HUES64 (cell line): ENCODE results near the gene CYP4F8.

Source experiments
- H3K27ac ChIP-seq: 2 replicates; pipeline ENCODE4 v1.7.0; 2013; ENCODE audit warnings: low read depth, low read length, inconsistent platforms
- H3K27me3 ChIP-seq: 2 replicates; pipeline ENCODE4 v1.6.1; 2013; ENCODE audit warnings: mild to moderate bottlenecking, low read length; ENCODE audit not compliant: insufficient read depth
- H3K36me3 ChIP-seq: 2 replicates; pipeline ENCODE4 v1.6.1; 2013; ENCODE audit warnings: mild to moderate bottlenecking, low read length; ENCODE audit not compliant: insufficient read depth
- H3K4me1 ChIP-seq: 2 replicates; pipeline ENCODE4 v1.6.1; 2013; ENCODE audit warnings: mild to moderate bottlenecking, low read length, moderate library complexity; ENCODE audit not compliant: insufficient read depth
- H3K4me3 ChIP-seq: 2 replicates; pipeline ENCODE4 v1.5.1; 2013; ENCODE audit warnings: mild to moderate bottlenecking, low read length, moderate library complexity
- H3K9ac ChIP-seq: 2 replicates; pipeline ENCODE4 v1.6.1; 2013; ENCODE audit warnings: mild to moderate bottlenecking, low read depth, low read length
- H3K9me3 ChIP-seq: 2 replicates; pipeline ENCODE4 v1.6.1; 2013; ENCODE audit warnings: low read depth, low read length; ENCODE audit not compliant: insufficient read depth
- WGBS: fragments of 150-250, 120-280 bp; methylation state at CpG from one replicate; pipeline ENCODE4 v1.1.7; 2013; ENCODE audit warnings: missing lambda C conversion rate; 5-methylcytosine and 5-hydroxymethylcytosine counted together

CYP4F8 gene

DNA sequence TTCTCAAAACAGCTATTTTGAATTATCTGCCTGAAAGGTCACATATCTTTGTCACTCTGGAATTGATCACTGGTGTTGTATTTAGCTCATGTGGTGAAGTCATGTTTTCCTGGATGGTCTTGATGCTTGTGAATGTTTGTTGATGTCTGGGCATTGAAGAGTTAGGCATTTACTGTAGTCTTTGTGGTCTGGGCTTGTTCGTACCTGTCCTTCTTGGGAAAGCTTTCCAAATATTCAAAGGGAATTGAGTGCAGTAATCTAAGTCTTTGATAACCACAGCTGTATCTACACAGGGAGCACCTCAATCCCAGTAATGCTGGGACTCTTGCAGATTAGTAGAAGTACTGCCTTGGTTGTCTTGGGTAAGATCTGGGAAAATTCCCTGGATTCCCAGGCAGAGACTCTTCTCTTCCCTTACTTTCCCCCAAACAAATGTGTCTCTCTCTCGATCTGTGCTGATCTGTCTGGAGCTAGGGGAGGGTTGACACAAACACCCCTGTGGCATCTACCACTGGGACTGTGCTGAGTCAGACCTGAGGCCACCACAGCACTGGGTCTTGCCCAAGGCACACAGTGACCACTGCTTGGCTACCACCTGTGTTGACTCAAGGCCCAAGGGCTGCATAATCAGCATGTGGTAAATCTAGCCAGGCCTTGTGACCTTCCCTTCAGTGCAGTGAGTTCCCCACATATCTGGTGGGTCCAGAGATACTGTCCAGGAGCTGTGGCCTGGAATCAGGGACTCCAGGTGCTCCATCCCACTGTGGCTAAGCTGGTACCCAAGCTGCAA lies 20.2 kb downstream of the CYP4F8 start:
- no peak overlapping the region for H3K27ac ChIP-seq
- H3K9ac ChIP-seq = no peak overlapping the region
- no peak overlapping the region for H3K4me3 ChIP-seq
- no peaks in the 10 kb centered on the region for H3K36me3 ChIP-seq
- WGBS = 81% methylated on average over 2 of the region's 2 CpGs
- no peaks in the 10 kb centered on the region for H3K27me3 ChIP-seq
- peaks cover 86% of the 10 kb centered on the region for H3K9me3 ChIP-seq
- H3K4me1 ChIP-seq = no peaks in the 10 kb centered on the region

DNA sequence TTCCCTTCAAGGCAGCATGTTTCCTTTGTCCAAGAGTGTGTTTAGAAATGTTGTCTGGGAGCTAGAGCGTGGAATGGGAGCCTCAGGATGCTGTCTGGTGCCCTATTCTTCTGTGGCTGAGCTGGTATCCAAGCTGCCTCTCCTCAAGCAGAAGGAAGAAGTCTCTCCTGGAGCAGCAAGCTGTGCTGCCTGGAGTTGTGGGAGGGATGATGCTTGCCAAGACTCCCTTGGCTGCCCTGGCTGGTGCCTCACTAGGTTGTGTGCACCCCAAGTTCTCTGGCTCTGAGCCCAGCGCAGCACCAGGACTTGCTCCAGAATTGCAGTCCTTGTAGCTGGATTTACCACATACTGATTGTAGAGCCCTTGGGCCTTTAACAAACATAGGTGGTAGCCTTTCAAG lies 21.0 kb downstream of the CYP4F8 start:
- Histone ChIP-seq H3K27me3 (no peaks in the 10 kb centered on the region), H3K36me3 (no peaks in the 10 kb centered on the region), H3K9ac (no peak overlapping the region), H3K4me1 (no peaks in the 10 kb centered on the region), H3K4me3 (no peak overlapping the region), H3K9me3 (peaks cover 86% of the 10 kb centered on the region), H3K27ac (no peak overlapping the region)
- WGBS = 80% methylated on average over 2 of the region's 2 CpGs

DNA sequence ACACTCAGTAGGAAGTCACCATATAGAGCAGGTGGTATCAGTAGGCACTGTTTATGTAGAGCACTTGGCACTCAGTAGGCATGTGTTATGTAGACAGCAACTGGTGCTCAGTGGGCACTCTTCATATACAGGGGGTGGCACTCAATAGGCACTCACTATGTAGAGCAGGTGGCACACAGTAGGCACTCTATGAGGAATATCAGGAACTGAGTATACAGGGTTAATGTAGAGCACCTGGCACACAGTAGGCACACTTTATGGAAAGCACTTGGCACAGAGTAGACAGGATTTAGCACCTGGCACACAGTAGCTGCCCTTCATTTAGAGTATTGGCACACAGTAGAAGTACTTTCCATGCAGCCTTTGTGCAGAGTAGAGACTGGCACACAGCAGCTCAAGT lies 24.6 kb downstream of the CYP4F8 start:
- Histone ChIP-seq H3K27ac (no peak overlapping the region), H3K9me3 (peaks cover 89% of the 10 kb centered on the region), H3K4me3 (no peak overlapping the region), H3K4me1 (no peaks in the 10 kb centered on the region), H3K9ac (no peak overlapping the region), H3K27me3 (no peaks in the 10 kb centered on the region), H3K36me3 (no peaks in the 10 kb centered on the region)

DNA sequence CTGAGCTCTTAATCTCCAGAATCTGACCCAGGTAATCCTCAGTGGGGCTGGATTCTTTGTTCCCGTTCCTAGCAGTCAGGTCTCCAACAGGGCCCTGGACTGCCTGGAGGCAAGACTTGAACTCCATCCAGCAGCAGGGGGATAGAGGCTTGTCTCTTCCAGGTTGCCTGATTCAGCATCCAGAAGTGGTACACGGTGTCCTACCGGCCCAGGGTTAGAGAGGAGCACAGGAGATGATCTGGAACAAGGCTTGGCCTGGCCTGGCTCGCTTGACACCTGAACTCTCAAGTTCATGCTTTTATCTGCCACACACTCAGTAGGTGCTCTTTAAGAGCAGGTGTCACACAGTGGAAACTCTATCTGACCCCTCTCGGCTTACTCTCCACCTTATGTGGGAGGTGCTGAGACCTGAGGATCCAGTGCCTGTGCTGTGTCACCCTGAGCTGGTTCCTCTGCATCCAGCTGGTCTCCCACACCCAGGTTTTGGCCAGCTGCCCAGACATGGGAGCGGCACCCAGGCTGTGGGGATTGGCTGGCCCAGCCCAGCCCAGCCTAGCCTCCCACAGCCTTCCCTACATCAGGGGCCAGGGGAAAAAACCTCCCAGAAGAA lies 25.4 kb downstream of the CYP4F8 start, which contains the start of gene CYP4F3:
TSS of gene CYP4F3 (plus strand) at position 604 of the 610 bp plus-strand sequence. CDS start 519 bp downstream, outside the sequence.
- no peaks in the 10 kb centered on the region for H3K27me3 ChIP-seq
- H3K9ac ChIP-seq = no peak within 1 kb of the TSS
- 72% methylated on average over 6 of the region's 6 CpGs for WGBS

DNA sequence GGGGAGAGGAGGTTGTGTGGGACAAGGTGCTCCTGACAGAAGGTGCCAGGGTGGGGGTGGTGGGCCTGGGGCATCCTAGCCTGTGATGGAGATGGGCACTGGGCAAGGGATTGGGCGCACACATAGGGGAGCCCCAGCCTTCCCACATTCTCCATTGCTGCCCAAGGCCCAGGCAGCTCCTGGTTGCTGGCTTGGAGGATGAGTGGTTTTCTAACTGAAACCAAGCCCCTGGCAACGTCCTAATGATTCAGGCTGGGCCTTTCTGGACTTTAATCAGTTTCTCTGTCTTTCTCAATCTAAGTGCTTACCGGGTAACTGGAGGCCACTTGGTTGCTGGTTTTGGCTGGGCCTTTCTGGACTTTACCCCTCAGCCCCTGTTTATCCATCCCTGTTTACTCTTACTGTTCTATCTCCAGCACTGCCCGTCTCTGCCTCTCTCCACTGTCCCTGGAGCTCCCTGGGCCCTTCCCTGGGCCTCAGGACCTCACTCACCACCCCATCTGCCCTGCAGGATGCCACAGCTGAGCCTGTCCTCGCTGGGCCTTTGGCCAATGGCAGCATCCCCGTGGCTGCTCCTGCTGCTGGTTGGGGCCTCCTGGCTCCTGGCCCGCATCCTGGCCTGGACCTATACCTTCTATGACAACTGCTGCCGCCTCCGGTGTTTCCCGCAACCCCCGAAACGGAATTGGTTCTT lies 26.0 kb downstream of the CYP4F8 start:
- WGBS = 68% methylated on average over 12 of the region's 12 CpGs
- no peaks in the 10 kb centered on the region for H3K36me3 ChIP-seq
- H3K27me3 ChIP-seq = no peaks in the 10 kb centered on the region
- peaks cover 89% of the 10 kb centered on the region for H3K9me3 ChIP-seq
- no peak overlapping the region for H3K4me3 ChIP-seq
- no peak overlapping the region for H3K9ac ChIP-seq
- no peak overlapping the region for H3K27ac ChIP-seq
- no peaks in the 10 kb centered on the region for H3K4me1 ChIP-seq

More for the DNA sequence above, 25.4 kb downstream of the CYP4F8 start, which contains the start of gene CYP4F3:
- no peaks in the 10 kb centered on the region for H3K36me3 ChIP-seq
- H3K4me1 ChIP-seq = no peaks in the 10 kb centered on the region
- H3K4me3 ChIP-seq = no peak within 1 kb of the TSS
- no peak within 1 kb of the TSS for H3K27ac ChIP-seq
- peaks cover 89% of the 10 kb centered on the region for H3K9me3 ChIP-seq

GRCh38 chr19:15641901-15642491 lies 27.0 kb downstream of the CYP4F8 start:
- WGBS = 77% methylated on average over 5 of the region's 5 CpGs
- H3K36me3 ChIP-seq = no peaks in the 10 kb centered on the region
- no peaks in the 10 kb centered on the region for H3K27me3 ChIP-seq
- no peak overlapping the region for H3K27ac ChIP-seq
- peaks cover 93% of the 10 kb centered on the region for H3K9me3 ChIP-seq
- no peaks in the 10 kb centered on the region for H3K4me1 ChIP-seq
- no peak overlapping the region for H3K4me3 ChIP-seq
- no peak overlapping the region for H3K9ac ChIP-seq

DNA sequence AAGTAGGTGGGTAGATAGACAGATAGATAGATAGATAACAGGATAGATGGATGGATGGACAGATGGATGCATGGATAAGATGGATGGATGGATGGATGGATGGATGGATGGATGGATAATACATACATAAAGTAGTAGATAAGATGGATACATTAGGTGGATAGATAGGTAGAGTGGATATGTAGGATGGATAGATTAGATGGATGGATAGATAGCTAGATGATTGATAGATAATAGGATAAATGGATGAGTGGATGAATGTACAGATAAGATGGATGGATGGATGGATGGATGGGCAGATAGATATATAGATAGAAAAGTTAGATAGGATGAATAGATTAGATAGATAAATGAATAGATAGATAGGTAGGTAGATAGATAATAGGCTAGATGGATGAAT lies 27.8 kb downstream of the CYP4F8 start:
- peaks cover 93% of the 10 kb centered on the region for H3K9me3 ChIP-seq
- H3K4me1 ChIP-seq = no peaks in the 10 kb centered on the region
- H3K27me3 ChIP-seq = no peaks in the 10 kb centered on the region
- H3K27ac ChIP-seq = no peak overlapping the region
- H3K9ac ChIP-seq = no peak overlapping the region
- no peaks in the 10 kb centered on the region for H3K36me3 ChIP-seq
- H3K4me3 ChIP-seq = no peak overlapping the region

- no peak overlapping the region for H3K4me3 ChIP-seq
- H3K27ac ChIP-seq = no peak overlapping the region
- no peaks in the 10 kb centered on the region for H3K27me3 ChIP-seq
- H3K9ac ChIP-seq = no peak overlapping the region
- WGBS = 75% methylated on average over 3 of the region's 3 CpGs
- H3K9me3 ChIP-seq = peaks cover 92% of the 10 kb centered on the region
- H3K36me3 ChIP-seq = no peaks in the 10 kb centered on the region
- no peaks in the 10 kb centered on the region for H3K4me1 ChIP-seq
Observed at GRCh38 chr19:15643387-15643786, 28.4 kb downstream of the CYP4F8 start.

DNA sequence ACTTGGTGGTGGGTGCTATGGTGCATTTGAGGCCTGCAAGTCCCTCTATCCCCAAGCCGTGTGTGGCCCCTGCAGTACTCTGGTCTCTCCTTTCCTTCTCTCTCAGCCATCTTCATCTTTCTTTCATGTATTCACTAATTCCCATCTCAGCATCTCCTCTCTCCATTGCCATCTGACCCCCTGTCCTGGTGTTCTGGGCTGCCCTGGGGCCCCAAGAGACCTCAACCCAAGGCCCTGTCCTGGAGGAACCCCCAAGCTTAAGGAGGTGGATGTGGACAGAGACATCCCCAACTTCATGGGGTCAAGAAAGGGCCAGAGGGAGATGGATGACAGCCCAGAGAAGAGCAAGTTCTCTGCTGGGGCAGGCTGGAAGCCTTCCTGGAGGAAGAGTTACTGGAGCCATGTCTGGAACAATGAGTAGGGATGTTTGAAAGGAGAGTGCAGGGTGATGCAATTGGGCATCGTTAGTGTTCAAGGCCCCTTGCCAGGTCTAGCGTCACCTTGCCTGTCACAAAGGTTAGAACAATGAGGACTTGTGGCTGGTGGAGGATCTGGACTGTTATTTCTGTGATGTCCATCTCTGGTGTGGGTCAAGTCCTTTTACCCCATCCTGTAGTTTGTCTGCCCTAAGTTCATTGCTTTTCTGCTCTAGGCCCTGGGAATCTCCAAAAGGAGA lies 29.2 kb downstream of the CYP4F8 start:
- no peak overlapping the region for H3K4me3 ChIP-seq
- peaks cover 93% of the 10 kb centered on the region for H3K9me3 ChIP-seq
- no peaks in the 10 kb centered on the region for H3K4me1 ChIP-seq
- 80% methylated on average over 3 of the region's 3 CpGs for WGBS
- no peaks in the 10 kb centered on the region for H3K27me3 ChIP-seq
- no peak overlapping the region for H3K27ac ChIP-seq
- H3K36me3 ChIP-seq = no peaks in the 10 kb centered on the region
- H3K9ac ChIP-seq = no peak overlapping the region

- Histone ChIP-seq H3K4me1 (no peaks in the 10 kb centered on the region), H3K4me3 (no peak overlapping the region), H3K27ac (no peak overlapping the region), H3K27me3 (no peaks in the 10 kb centered on the region), H3K9me3 (peaks cover 93% of the 10 kb centered on the region), H3K9ac (no peak overlapping the region), H3K36me3 (no peaks in the 10 kb centered on the region)
- 54% methylated on average over 3 of the region's 3 CpGs for WGBS
Observed at GRCh38 chr19:15644816-15645215, 29.8 kb downstream of the CYP4F8 start.
